Kidney (tissue), 14 donors: ENCODE results near the gene OGA. TPM values are rescaled to one million over a fixed set of nuclear protein-coding genes. Genes with fewer than 3 reads are reported as not detected.

Experiments
- DNase-seq, 5 donors: peaks; one replicate each; pipeline ENCODE4 v3.0.0-alpha.2; 2013 to 2020
- FAIRE-seq: peaks from 2 replicates; lab custom pipeline; 2012; peaks lifted over from hg19 to GRCh38; lab: Jason Lieb, UNC
- H3K27ac ChIP-seq, 2 donors: one replicate each; pipeline ENCODE4 v1.7.0; 2013; ENCODE audit warnings: low read depth in 2 of 2, low read length in 2 of 2, inconsistent platforms in 1 of 2
- H3K27me3 ChIP-seq: one replicate; pipeline ENCODE4 v1.7.1; 2013; ENCODE audit warnings: low read length, inconsistent platforms; ENCODE audit not compliant: control insufficient read depth, insufficient read depth
- H3K36me3 ChIP-seq, 3 donors: one replicate each; pipeline versions ENCODE4 v1.7.0 to v1.7.1; 2013; ENCODE audit warnings: low read length in 3 of 3, control low read depth in 1 of 3, inconsistent platforms in 1 of 3; ENCODE audit not compliant: insufficient read depth in 3 of 3, control insufficient read depth in 2 of 3
- H3K4me1 ChIP-seq, 3 donors: one replicate each; pipeline versions ENCODE4 v1.7.0 to v1.7.1; 2013; ENCODE audit warnings: low read length in 3 of 3, inconsistent platforms in 1 of 3, low read depth in 1 of 3; ENCODE audit not compliant: control insufficient read depth in 2 of 3, insufficient read depth in 2 of 3
- H3K4me3 ChIP-seq, 3 donors: one replicate each; pipeline versions ENCODE4 v1.7.0 to v1.8.1; 2013; ENCODE audit warnings: low read length in 3 of 3, control low read depth in 1 of 3, inconsistent platforms in 1 of 3
- H3K9ac ChIP-seq, 3 donors: one replicate each; pipeline versions ENCODE4 v1.7.0 to v1.7.1; 2013; ENCODE audit warnings: low read length in 3 of 3, control low read depth in 1 of 3, inconsistent platforms in 1 of 3
- H3K9me3 ChIP-seq, 3 donors: one replicate each; pipeline versions ENCODE4 v1.7.0 to v1.7.1; 2013; ENCODE audit warnings: low read length in 3 of 3, control low read depth in 1 of 3, inconsistent platforms in 1 of 3; ENCODE audit not compliant: control insufficient read depth in 2 of 3, insufficient read depth in 1 of 3
- intact Hi-C: fragments of 100-400 bp; cut with DNase I; formaldehyde crosslinking; loops from one replicate; pipeline ENCODE4 v1.11.1; 2022
- polyA plus RNA-seq: library from polyadenylated mRNA; stranded (reverse); fragments of 350-450 nt; fragmentation: Illumina TruSeq; extraction: RNeasy Lipid Tissue Mini Kit (QIAGEN cat#74804); gene quantifications from one replicate; pipeline ENCODE4 v1.2.3, GENCODE V29; 2014; ENCODE audit warnings: low read depth, low replicate concordance; ENCODE audit not compliant: insufficient read depth
- total RNA-seq: library from RNA; stranded (reverse); fragmentation: NEBNext Ultra II Directional; extraction: Animal tissue kit (Norgen Biotek cat#: 25700); gene quantifications from one replicate; pipeline ENCODE4 v1.2.1, GENCODE V29; 2021
- TF ChIP-seq, protein P1 (sequence below): IDR thresholded peaks from 3 replicates; pipeline ENCODE4 v1.5.1; 2012; ENCODE audit warnings: mild to moderate bottlenecking, moderate library complexity, borderline replicate concordance; ENCODE audit not compliant: insufficient read depth; ENCODE audit errors: extremely low read depth
- donor health status: control.
- donor health status: control.
- donor health status: control.
- donor health status: control.
- donor health status: control.
- donor health status: DM: yes; HTN: yes; CAD: no.
- donor health status: Normal renal cell carcinoma (clear cell type).

The OGA gene
- total and polyA plus RNA-seq, 2 donors from 2014 or later: 33.4 to 146 TPM

DNA sequence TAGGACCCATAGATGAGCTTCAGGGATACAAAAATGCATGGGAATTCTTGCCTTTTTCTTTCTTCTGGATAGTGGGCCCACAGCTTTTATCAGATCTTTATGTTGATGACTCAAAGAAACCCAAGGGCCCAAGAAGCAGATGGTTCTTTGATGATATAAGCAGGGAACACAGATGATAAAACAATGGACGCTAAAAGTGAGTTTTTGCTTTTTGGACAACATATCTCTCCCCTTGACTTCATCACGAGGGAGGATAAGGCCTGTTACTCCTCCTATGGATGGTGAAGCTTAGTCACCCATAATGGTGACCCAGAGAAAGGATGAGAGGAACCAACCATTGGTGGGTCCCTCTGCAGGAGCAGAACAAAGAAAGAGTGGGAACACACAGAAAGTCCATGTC is 6.5 kb upstream of the OGA start:
- Histone ChIP-seq H3K9me3 (no peaks in the 10 kb centered on the region), H3K4me1 (no peaks in the 10 kb centered on the region), H3K4me3 (no peak overlapping the region), H3K36me3 (peaks cover 0 to 2% (median 0%) of the 10 kb centered on the region in 3 donors), H3K9ac (no peak overlapping the region), H3K27ac (no peak overlapping the region), H3K27me3 (no peaks in the 10 kb centered on the region)
- no peak for FAIRE-seq
- TF ChIP-seq, protein P1, sequence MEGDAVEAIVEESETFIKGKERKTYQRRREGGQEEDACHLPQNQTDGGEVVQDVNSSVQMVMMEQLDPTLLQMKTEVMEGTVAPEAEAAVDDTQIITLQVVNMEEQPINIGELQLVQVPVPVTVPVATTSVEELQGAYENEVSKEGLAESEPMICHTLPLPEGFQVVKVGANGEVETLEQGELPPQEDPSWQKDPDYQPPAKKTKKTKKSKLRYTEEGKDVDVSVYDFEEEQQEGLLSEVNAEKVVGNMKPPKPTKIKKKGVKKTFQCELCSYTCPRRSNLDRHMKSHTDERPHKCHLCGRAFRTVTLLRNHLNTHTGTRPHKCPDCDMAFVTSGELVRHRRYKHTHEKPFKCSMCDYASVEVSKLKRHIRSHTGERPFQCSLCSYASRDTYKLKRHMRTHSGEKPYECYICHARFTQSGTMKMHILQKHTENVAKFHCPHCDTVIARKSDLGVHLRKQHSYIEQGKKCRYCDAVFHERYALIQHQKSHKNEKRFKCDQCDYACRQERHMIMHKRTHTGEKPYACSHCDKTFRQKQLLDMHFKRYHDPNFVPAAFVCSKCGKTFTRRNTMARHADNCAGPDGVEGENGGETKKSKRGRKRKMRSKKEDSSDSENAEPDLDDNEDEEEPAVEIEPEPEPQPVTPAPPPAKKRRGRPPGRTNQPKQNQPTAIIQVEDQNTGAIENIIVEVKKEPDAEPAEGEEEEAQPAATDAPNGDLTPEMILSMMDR: no peak
- DNase-seq: no peak
- intact Hi-C loops: no loop called here

DNA sequence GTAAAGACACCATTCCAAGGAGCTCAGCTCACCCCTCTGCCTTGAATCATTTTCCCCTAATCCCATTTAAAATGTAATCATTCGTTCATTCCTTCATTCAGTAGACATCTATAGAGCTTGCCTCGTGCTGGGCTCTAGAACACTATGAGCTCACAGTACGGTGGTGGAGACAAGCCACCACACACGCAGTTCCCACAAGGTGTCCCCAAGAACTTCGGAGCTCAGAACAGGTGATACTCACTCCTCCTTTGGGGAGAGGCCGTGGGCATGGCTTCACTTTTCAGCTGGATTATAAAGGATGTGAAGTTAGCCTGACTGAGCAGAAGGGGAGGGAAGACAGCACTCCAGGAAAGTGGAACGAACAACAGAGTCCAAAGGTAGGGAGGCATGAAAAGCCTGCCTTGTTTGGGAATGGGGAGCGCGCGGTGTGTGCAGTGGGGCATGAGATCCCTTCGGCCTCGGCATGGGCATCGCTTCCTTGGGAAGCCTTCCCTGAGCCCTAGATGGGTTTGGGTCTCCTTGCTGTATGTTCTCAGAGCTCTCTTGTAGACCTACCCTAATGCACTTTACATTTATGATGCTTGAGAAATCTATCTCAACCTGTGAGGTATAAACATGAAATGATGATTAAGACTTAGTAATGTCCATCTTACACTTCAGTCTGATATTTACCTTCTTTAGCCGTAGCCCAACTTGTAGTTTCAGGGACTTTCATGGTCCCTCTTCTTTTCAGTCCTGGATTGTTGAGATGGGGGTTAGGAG is 809 bp upstream of the OGA start:
- H3K9me3 ChIP-seq: no peaks in the 10 kb centered on the region
- peak overlapping the region; percentile 82 to 96 for H3K27ac ChIP-seq
- H3K4me3 ChIP-seq: peak overlapping the region; percentile 92 to 99 (median 93)
- FAIRE-seq (no peak), DNase-seq (peak in 4 of 5 donors; percentile 55 to 75 (median 72))
- no peaks in the 10 kb centered on the region for H3K36me3 ChIP-seq
- H3K27me3 ChIP-seq: no peaks in the 10 kb centered on the region
- TF ChIP-seq, protein P1: no peak
- H3K4me1 ChIP-seq: peaks cover 3 to 11% (median 10%) of the 10 kb centered on the region in 3 donors
- peak overlapping the region; percentile 74 to 98 (median 93) for H3K9ac ChIP-seq
- intact Hi-C loops: no loop called here

DNA sequence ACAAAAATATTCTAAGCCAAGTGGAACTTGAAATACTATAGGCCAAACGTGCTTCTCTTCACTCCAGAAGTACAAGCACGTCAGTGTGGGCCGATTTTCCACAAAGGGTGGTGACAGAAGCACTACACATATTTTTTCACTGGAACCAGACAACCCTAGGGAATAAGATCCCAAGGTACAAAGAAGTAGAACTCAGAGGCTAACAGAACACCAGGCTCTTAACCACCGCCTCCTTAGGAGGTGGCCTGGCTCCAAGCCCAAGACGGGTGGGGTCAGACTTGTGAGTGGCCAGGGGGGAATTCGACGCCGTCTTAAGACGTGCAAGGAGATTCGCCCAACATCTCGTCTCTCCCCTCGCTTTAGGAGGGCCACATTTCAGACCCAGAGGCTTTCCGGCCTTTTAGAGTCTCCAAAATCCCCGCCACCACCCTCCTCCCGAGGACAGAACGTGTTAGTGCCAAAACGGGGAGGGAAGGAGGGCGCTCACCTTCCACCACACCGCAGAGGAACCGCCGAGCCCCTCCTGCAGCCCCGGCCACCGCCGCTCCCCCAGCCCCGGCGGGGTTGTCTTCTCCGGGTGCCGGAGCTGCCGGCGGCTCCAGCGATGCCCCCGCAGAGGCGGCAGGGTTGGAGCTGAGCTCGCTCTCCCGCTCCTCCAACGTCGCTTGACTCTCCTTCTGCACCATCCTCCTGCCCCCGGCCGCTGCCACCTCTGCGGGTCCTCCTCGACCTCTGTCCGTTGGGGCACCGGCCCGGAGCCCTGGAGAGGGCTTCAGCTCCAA is 716 bp downstream of the OGA start:
- peak overlapping the region; percentile 30 to 98 (median 72) for H3K9ac ChIP-seq
- H3K4me3 ChIP-seq: peak overlapping the region; percentile 92 to 99 (median 93)
- intact Hi-C loops: no loop called here
- TF ChIP-seq, protein P1: no peak
- H3K27ac ChIP-seq: peak overlapping the region; percentile 93 to 96
- H3K27me3 ChIP-seq: no peaks in the 10 kb centered on the region
- peak; percentile 68 to 97 (median 83) for DNase-seq
- no peaks in the 10 kb centered on the region for H3K9me3 ChIP-seq
- no peak for FAIRE-seq
- peaks cover 0 to 3% (median 0%) of the 10 kb centered on the region in 3 donors for H3K36me3 ChIP-seq
- H3K4me1 ChIP-seq: peaks cover 3 to 16% (median 12%) of the 10 kb centered on the region in 3 donors
